ENCODE results near the gene GAPDHS. TPM values are rescaled to one million over a fixed set of nuclear protein-coding genes. Genes with fewer than 3 reads are reported as not detected.

Gene GAPDHS
- total RNA-seq, 3 donors from 2014 or later (not counting 1 experiment from before 2014, with no cell fraction given) = not detected

GRCh38 chr19:35539850-35540249 lies 6.6 kb downstream of the GAPDHS start:
- Histone ChIP-seq H3K4me1 (ENCODE audit: control insufficient read depth, insufficient read depth, low read length) (peaks cover 24% of the 10 kb centered on the region), H3K4me3 (ENCODE audit: low read length) (no peak overlapping the region), H3K9me3 (ENCODE audit: control insufficient read depth, insufficient read depth, low read length) (no peaks in the 10 kb centered on the region), H3K27ac (ENCODE audit: low read length) (no peak overlapping the region), H3K27me3 (ENCODE audit: control insufficient read depth, insufficient read depth, low read length) (no peaks in the 10 kb centered on the region), H3K36me3 (ENCODE audit: control insufficient read depth, insufficient read depth, low read length) (no peaks in the 10 kb centered on the region)
- no peaks in the 10 kb centered on the region for H3K36me3 Mint-ChIP-seq
- peaks cover 13 to 33% of the 10 kb centered on the region in 2 donors for H3K4me1 Mint-ChIP-seq
- H3K9me3 Mint-ChIP-seq = no peaks in the 10 kb centered on the region
- no peak overlapping the region for H3K4me3 Mint-ChIP-seq
- TF ChIP-seq CTCF (IDR thresholded peaks at IDR 0.05) = no peak
- no peak overlapping the region for H3K27ac Mint-ChIP-seq
- ATAC-seq = no peak
- intact Hi-C loops (cut with micrococcal nuclease) = no loop called here
- peaks cover 0 to 1% of the 10 kb centered on the region in 2 donors for H3K27me3 Mint-ChIP-seq (ENCODE audit: low read depth in 2 of 2)
- DNase-seq = no peak
- 92% methylated on average over 12 of the region's 12 CpGs for WGBS (ENCODE audit: insufficient coverage)

GRCh38 chr19:35540356-35540927 lies 7.2 kb downstream of the GAPDHS start:
- no peaks in the 10 kb centered on the region for H3K9me3 Mint-ChIP-seq
- Histone ChIP-seq H3K4me3 (ENCODE audit: low read length) (no peak overlapping the region), H3K27me3 (ENCODE audit: control insufficient read depth, insufficient read depth, low read length) (no peaks in the 10 kb centered on the region), H3K27ac (ENCODE audit: low read length) (no peak overlapping the region), H3K4me1 (ENCODE audit: control insufficient read depth, insufficient read depth, low read length) (peaks cover 27% of the 10 kb centered on the region), H3K9me3 (ENCODE audit: control insufficient read depth, insufficient read depth, low read length) (no peaks in the 10 kb centered on the region), H3K36me3 (ENCODE audit: control insufficient read depth, insufficient read depth, low read length) (no peaks in the 10 kb centered on the region)
- peak overlapping the region; percentile 60 for H3K4me3 Mint-ChIP-seq
- H3K27ac Mint-ChIP-seq = no peak overlapping the region
- DNase-seq = no peak
- no peak for ATAC-seq
- H3K4me1 Mint-ChIP-seq = peaks cover 14 to 31% of the 10 kb centered on the region in 2 donors
- TF ChIP-seq CTCF (IDR thresholded peaks at IDR 0.05) = no peak
- WGBS (ENCODE audit: insufficient coverage) = 56% methylated on average over 7 of the region's 7 CpGs
- intact Hi-C loops (cut with micrococcal nuclease) = no loop called here
- H3K36me3 Mint-ChIP-seq = no peaks in the 10 kb centered on the region
- no peaks in the 10 kb centered on the region for H3K27me3 Mint-ChIP-seq (ENCODE audit: low read depth in 2 of 2)

GRCh38 chr19:35542209-35542608 lies 9.0 kb downstream of the GAPDHS start:
- no peak overlapping the region for H3K4me3 Mint-ChIP-seq
- no peaks in the 10 kb centered on the region for H3K9me3 ChIP-seq (ENCODE audit: control insufficient read depth, insufficient read depth, low read length)
- DNase-seq (no peak), ATAC-seq (no peak)
- no peak overlapping the region for H3K27ac ChIP-seq (ENCODE audit: low read length)
- H3K4me3 ChIP-seq (ENCODE audit: low read length) = no peak overlapping the region
- no peaks in the 10 kb centered on the region for H3K27me3 ChIP-seq (ENCODE audit: control insufficient read depth, insufficient read depth, low read length)
- H3K4me1 Mint-ChIP-seq = peaks cover 21 to 39% of the 10 kb centered on the region in 2 donors
- no peaks in the 10 kb centered on the region for H3K27me3 Mint-ChIP-seq (ENCODE audit: low read depth in 2 of 2)
- no peaks in the 10 kb centered on the region for H3K9me3 Mint-ChIP-seq
- peaks cover 29% of the 10 kb centered on the region for H3K4me1 ChIP-seq (ENCODE audit: control insufficient read depth, insufficient read depth, low read length)
- 95% methylated on average over 11 of the region's 11 CpGs for WGBS (ENCODE audit: insufficient coverage)
- TF ChIP-seq CTCF (IDR thresholded peaks at IDR 0.05) = no peak
- H3K36me3 ChIP-seq (ENCODE audit: control insufficient read depth, insufficient read depth, low read length) = peaks cover under 1% of the 10 kb centered on the region
- intact Hi-C loops (cut with micrococcal nuclease) = no loop called here
- no peaks in the 10 kb centered on the region for H3K36me3 Mint-ChIP-seq
- H3K27ac Mint-ChIP-seq = no peak overlapping the region
